Measurements from ENCODE around the gene EIF6. TPM values are rescaled to one million over a fixed set of nuclear protein-coding genes. Genes with fewer than 3 reads are reported as not detected.

Gene EIF6
- total RNA-seq, 1 donor from 2014 or later = 271 TPM

GRCh38 chr20:35284992-35285805 is 627 bp upstream of the EIF6 start:
- no peaks in the 10 kb centered on the region for H3K9me3 ChIP-seq (ENCODE audit: insufficient read depth, low read depth, low read length)
- H3K9ac ChIP-seq (ENCODE audit: low read length) = peak overlapping the region; percentile 93
- FAIRE-seq (no peak), DNase-seq (ENCODE audit: low read depth) (no peak)
- peaks cover under 1% of the 10 kb centered on the region for H3K27me3 Mint-ChIP-seq (ENCODE audit: low read depth, unreplicated experiment)
- peak overlapping the region; percentile 96 for H3K27ac Mint-ChIP-seq (ENCODE audit: unreplicated experiment)
- H2AFZ ChIP-seq (ENCODE audit: low read depth, low read length) = peak overlapping the region; percentile 73
- peak overlapping the region; percentile 95 for H3K4me3 Mint-ChIP-seq (ENCODE audit: unreplicated experiment)
- H3K4me2 ChIP-seq (ENCODE audit: low read length) = peak overlapping the region; percentile 89
- H3K36me3 ChIP-seq (ENCODE audit: insufficient read depth, low read length) = peaks cover 1% of the 10 kb centered on the region
- H3K4me1 ChIP-seq (ENCODE audit: insufficient read depth, low read length) = peaks cover 18% of the 10 kb centered on the region
- peaks cover 7% of the 10 kb centered on the region for H3K36me3 Mint-ChIP-seq (ENCODE audit: low read depth, unreplicated experiment)
- no peaks in the 10 kb centered on the region for H3K27me3 ChIP-seq (ENCODE audit: insufficient read depth, low read length)
- peak overlapping the region; percentile 80 for H3K4me3 ChIP-seq (ENCODE audit: insufficient read depth, low read depth, low read length)
- H3K27ac ChIP-seq (ENCODE audit: low read depth, low read length) = peak overlapping the region; percentile 81
- H3K9me3 Mint-ChIP-seq (ENCODE audit: unreplicated experiment) = no peaks in the 10 kb centered on the region
- no peak for TF ChIP-seq CTCF (IDR thresholded peaks at IDR 0.05; ENCODE audit: insufficient read depth, low read depth, low read length)
- no peak for TF ChIP-seq EZH2 (IDR thresholded peaks at IDR 0.05; ENCODE audit: insufficient read depth, low read length)
- H3K4me1 Mint-ChIP-seq (ENCODE audit: low read depth, unreplicated experiment) = peaks cover 9% of the 10 kb centered on the region
- peaks cover 20% of the 10 kb centered on the region for H4K20me1 ChIP-seq (ENCODE audit: insufficient read depth, low read length)
- peaks cover 43% of the 10 kb centered on the region for H3K79me2 ChIP-seq (ENCODE audit: insufficient read depth, low read length)

DNA sequence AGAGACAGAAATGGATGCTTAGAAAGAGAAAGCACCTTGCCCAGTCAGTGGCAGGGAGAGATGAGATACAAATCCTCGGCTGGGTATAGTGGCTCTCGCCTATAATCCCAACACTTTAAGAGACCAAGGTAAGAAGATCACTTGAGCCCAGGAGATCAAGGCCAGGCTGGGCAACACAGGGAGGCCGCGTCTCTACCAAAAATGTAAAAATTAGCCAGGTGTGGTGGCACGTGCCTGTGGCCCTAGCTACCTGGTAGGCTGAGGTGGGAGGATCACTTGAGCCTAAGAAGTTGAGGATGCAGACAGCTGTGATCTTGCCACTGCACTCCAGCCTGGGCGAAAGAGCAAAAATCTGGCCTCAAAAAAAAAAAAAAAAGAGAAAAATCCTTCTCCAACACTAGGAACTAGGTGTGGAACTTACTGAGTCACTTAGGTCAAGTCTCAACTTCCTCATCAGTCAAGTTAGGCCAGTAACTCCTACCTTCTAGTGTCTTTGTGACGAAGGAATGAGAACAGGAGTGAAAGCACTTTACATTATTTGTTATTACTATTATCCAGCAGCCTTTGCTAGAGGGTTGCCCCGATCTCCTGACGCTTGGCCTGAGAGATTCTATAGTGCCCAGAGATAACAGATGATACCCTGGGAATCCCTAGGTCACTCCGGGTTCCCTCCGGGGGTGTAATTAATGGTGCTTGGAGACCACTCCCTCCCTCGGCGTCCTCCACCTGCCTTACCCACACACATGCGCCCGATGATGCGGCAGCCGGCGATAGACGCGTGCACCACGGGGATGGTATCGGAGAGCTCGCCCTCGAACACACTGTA is 918 bp downstream of the EIF6 start:
- Histone ChIP-seq H3K9ac (ENCODE audit: low read length) (peak overlapping the region; percentile 93), H3K4me3 (ENCODE audit: insufficient read depth, low read depth, low read length) (peak overlapping the region; percentile 80), H3K27me3 (ENCODE audit: insufficient read depth, low read length) (no peaks in the 10 kb centered on the region), H3K79me2 (ENCODE audit: insufficient read depth, low read length) (peaks cover 58% of the 10 kb centered on the region), H3K36me3 (ENCODE audit: insufficient read depth, low read length) (peaks cover 16% of the 10 kb centered on the region), H4K20me1 (ENCODE audit: insufficient read depth, low read length) (peaks cover 36% of the 10 kb centered on the region), H3K4me1 (ENCODE audit: insufficient read depth, low read length) (peaks cover 18% of the 10 kb centered on the region), H3K27ac (ENCODE audit: low read depth, low read length) (peak overlapping the region; percentile 81), H3K9me3 (ENCODE audit: insufficient read depth, low read depth, low read length) (no peaks in the 10 kb centered on the region), H3K4me2 (ENCODE audit: low read length) (peak overlapping the region; percentile 89), H2AFZ (ENCODE audit: low read depth, low read length) (no peak overlapping the region)
- H3K36me3 Mint-ChIP-seq (ENCODE audit: low read depth, unreplicated experiment) = peaks cover 21% of the 10 kb centered on the region
- peak overlapping the region; percentile 95 for H3K4me3 Mint-ChIP-seq (ENCODE audit: unreplicated experiment)
- H3K27me3 Mint-ChIP-seq (ENCODE audit: low read depth, unreplicated experiment) = no peaks in the 10 kb centered on the region
- H3K27ac Mint-ChIP-seq (ENCODE audit: unreplicated experiment) = peak overlapping the region; percentile 96
- no peak for DNase-seq (ENCODE audit: low read depth)
- FAIRE-seq = no peak
- no peak for TF ChIP-seq EZH2 (IDR thresholded peaks at IDR 0.05; ENCODE audit: insufficient read depth, low read length)
- no peak for TF ChIP-seq CTCF (IDR thresholded peaks at IDR 0.05; ENCODE audit: insufficient read depth, low read depth, low read length)
- H3K9me3 Mint-ChIP-seq (ENCODE audit: unreplicated experiment) = no peaks in the 10 kb centered on the region
- H3K4me1 Mint-ChIP-seq (ENCODE audit: low read depth, unreplicated experiment) = peaks cover 15% of the 10 kb centered on the region
